Astrocyte (in vitro differentiated cells and primary cell): ENCODE data around the gene PRCD.

ENCODE experiments used
- CTCF ChIP-seq: IDR thresholded peaks from 2 replicates; pipeline ENCODE4 v1.5.1; 2011; ENCODE audit warnings: low read depth, mild to moderate bottlenecking, inconsistent platforms, low read length, moderate library complexity; ENCODE audit not compliant: insufficient read depth
- EZH2 ChIP-seq: IDR thresholded peaks from 2 replicates; pipeline ENCODE4 v1.6.1; 2012; ENCODE audit warnings: mild to moderate bottlenecking, low read length, inconsistent platforms; ENCODE audit not compliant: insufficient read depth

GRCh38 chr17:76588182-76588581 lies 48.3 kb downstream of the PRCD start:
- TF ChIP-seq EZH2 (no peak), CTCF (no peak)
